SK-N-SH treated with all-trans-retinoic acid at 6 μM for 48 hours (cell line): ENCODE measurements around the gene NPVF.

Source experiments
- ATAC-seq: fragments of 200-7000 bp; cut with Tn5 transposase; 3 replicates; pipeline ENCODE4 v1.9.1; 2020; ENCODE audit warnings: mild to moderate bottlenecking, moderate library complexity
- ARNTL ChIP-seq: fragments of 450-650 bp; formaldehyde crosslinking; IDR thresholded peaks from 2 replicates; pipeline ENCODE4 v1.5.0; 2020; ENCODE audit warnings: low read depth, mild to moderate bottlenecking, moderate library complexity, borderline replicate concordance
- BACH2 ChIP-seq: fragments of 250-450 bp; sonication (Bioruptor Pico); IDR thresholded peaks from 2 replicates; pipeline ENCODE4 v1.9.0; 2021; ENCODE audit warnings: mild to moderate bottlenecking, borderline replicate concordance
- CREB5 ChIP-seq: fragments of 250-450 bp; sonication (Bioruptor Pico); IDR thresholded peaks from 2 replicates; pipeline ENCODE4 v1.5.1; 2020; ENCODE audit warnings: low read depth, mild to moderate bottlenecking, moderate library complexity
- CSDC2 ChIP-seq: fragments of 250-450 bp; sonication (Bioruptor Pico); IDR thresholded peaks from 2 replicates; pipeline ENCODE4 v1.5.0; 2020; ENCODE audit warnings: mild to moderate bottlenecking, moderate library complexity
- CSRNP3 ChIP-seq: fragments of 250-450 bp; sonication (Bioruptor Pico); IDR thresholded peaks from 2 replicates; pipeline ENCODE4 v1.5.1; 2021; ENCODE audit warnings: mild to moderate bottlenecking, moderate library complexity
- ESRRG ChIP-seq: fragments of 250-450 bp; sonication (Bioruptor Pico); IDR thresholded peaks from 2 replicates; pipeline ENCODE4 v1.6.1; 2021; ENCODE audit warnings: mild to moderate bottlenecking
- GLIS3 ChIP-seq: fragments of 250-450 bp; sonication (Bioruptor Pico); IDR thresholded peaks from 2 replicates; pipeline ENCODE4 v1.5.0; 2020; ENCODE audit warnings: mild to moderate bottlenecking, moderate library complexity
- ISL1 ChIP-seq: fragments of 250-450 bp; sonication (Bioruptor Pico); IDR thresholded peaks from 2 replicates; pipeline ENCODE4 v2.1.2; 2022; ENCODE audit warnings: mild to moderate bottlenecking, moderate library complexity
- OSR1 ChIP-seq: fragments of 250-450 bp; sonication (Bioruptor Pico); IDR thresholded peaks from 2 replicates; pipeline ENCODE4 v1.8.0; 2022; ENCODE audit warnings: moderate library complexity, mild to moderate bottlenecking, inconsistent platforms
- POU6F1 ChIP-seq: fragments of 250-450 bp; sonication (Bioruptor Pico); IDR thresholded peaks from 2 replicates; pipeline ENCODE4 v1.8.0; 2021; ENCODE audit warnings: low read depth, mild to moderate bottlenecking, moderate library complexity, borderline replicate concordance
- PPARA ChIP-seq: fragments of 250-450 bp; sonication (Bioruptor Pico); IDR thresholded peaks from 2 replicates; pipeline ENCODE4 v1.5.0; 2020; ENCODE audit warnings: mild to moderate bottlenecking, borderline replicate concordance
- RARB ChIP-seq: fragments of 250-450 bp; sonication (Bioruptor Pico); IDR thresholded peaks from 2 replicates; pipeline ENCODE4 v1.8.0; 2021; ENCODE audit warnings: mild to moderate bottlenecking, moderate library complexity
- TCF4 ChIP-seq: fragments of 250-450 bp; sonication (Bioruptor Pico); IDR thresholded peaks from 2 replicates; pipeline ENCODE4 v1.8.0; 2021; ENCODE audit warnings: mild to moderate bottlenecking, moderate library complexity, borderline replicate concordance
- TOX ChIP-seq: fragments of 250-450 bp; sonication (Bioruptor Pico); IDR thresholded peaks from 2 replicates; pipeline ENCODE4 v1.8.0; 2021; ENCODE audit warnings: mild to moderate bottlenecking, moderate library complexity, borderline replicate concordance
- TSHZ2 ChIP-seq: fragments of 250-450 bp; sonication (Bioruptor Pico); IDR thresholded peaks from 2 replicates; pipeline ENCODE4 v1.5.0; 2020; ENCODE audit warnings: mild to moderate bottlenecking, moderate library complexity
- ZC3H10 ChIP-seq: fragments of 250-450 bp; sonication (Bioruptor Pico); IDR thresholded peaks from 2 replicates; pipeline ENCODE4 v1.5.1; 2021; ENCODE audit warnings: mild to moderate bottlenecking, moderate library complexity
- ZFP3 ChIP-seq: fragments of 250-450 bp; sonication (Bioruptor Pico); IDR thresholded peaks from 2 replicates; pipeline ENCODE4 v1.5.0; 2020; ENCODE audit warnings: mild to moderate bottlenecking, moderate library complexity
- ZFP30 ChIP-seq: fragments of 450-650 bp; formaldehyde crosslinking; IDR thresholded peaks from 2 replicates; pipeline ENCODE4 v1.5.0; 2022; ENCODE audit warnings: mild to moderate bottlenecking, moderate library complexity
- ZNF565 ChIP-seq: fragments of 450-650 bp; formaldehyde crosslinking; conservative IDR thresholded peaks from 2 replicates; pipeline ENCODE4 v1.5.0; 2020; ENCODE audit warnings: low read depth, mild to moderate bottlenecking, moderate library complexity
- ZNF70 ChIP-seq: fragments of 450-650 bp; formaldehyde crosslinking; IDR thresholded peaks from 2 replicates; pipeline ENCODE4 v1.5.0; 2020; ENCODE audit warnings: mild to moderate bottlenecking, moderate library complexity
- ZNF8 ChIP-seq: fragments of 450-650 bp; formaldehyde crosslinking; IDR thresholded peaks from 2 replicates; pipeline ENCODE4 v1.5.0; 2020; ENCODE audit warnings: mild to moderate bottlenecking, moderate library complexity

NPVF gene

GRCh38 chr7:25250386-25250785 is 22.1 kb upstream of the NPVF start:
- ATAC-seq, result no peak
- TF ChIP-seq OSR1 (no peak), PPARA (CRISPR knock-in tag) (no peak), ZFP30 (CRISPR knock-in tag) (no peak), ESRRG (CRISPR knock-in tag) (no peak), ZNF565 (CRISPR knock-in tag) (no peak)

- no peak for ATAC-seq
- TF ChIP-seq OSR1 (no peak), POU6F1 (CRISPR knock-in tag) (no peak), ZFP3 (CRISPR knock-in tag) (no peak), GLIS3 (CRISPR knock-in tag) (no peak), CSDC2 (CRISPR knock-in tag) (no peak), TSHZ2 (CRISPR knock-in tag) (no peak), CREB5 (no peak), TCF4 (CRISPR knock-in tag) (no peak), ZC3H10 (CRISPR knock-in tag) (no peak), ARNTL (CRISPR knock-in tag) (no peak), PPARA (CRISPR knock-in tag) (no peak), TOX (CRISPR knock-in tag) (no peak), CSRNP3 (CRISPR knock-in tag) (no peak)
Measured at GRCh38 chr7:25249772-25250171, 21.5 kb upstream of the NPVF start.

GRCh38 chr7:25246306-25246705 is 18.0 kb upstream of the NPVF start:
- ATAC-seq, result no peak
- TF ChIP-seq ZFP3 (CRISPR knock-in tag) (no peak), ZNF70 (CRISPR knock-in tag) (no peak), POU6F1 (CRISPR knock-in tag) (no peak), PPARA (CRISPR knock-in tag) (no peak), GLIS3 (CRISPR knock-in tag) (no peak), TSHZ2 (CRISPR knock-in tag) (no peak), ARNTL (CRISPR knock-in tag) (no peak), CSDC2 (CRISPR knock-in tag) (no peak), BACH2 (no peak), OSR1 (no peak), ISL1 (CRISPR knock-in tag) (no peak), TCF4 (CRISPR knock-in tag) (no peak), RARB (no peak), ZNF8 (no peak), TOX (CRISPR knock-in tag) (no peak), CREB5 (no peak)
